HG02884 (cell line): Measurements from ENCODE around the gene MYBPC3.

ENCODE experiments used
- ATAC-seq: cut with Tn5 transposase; IDR thresholded peaks from one replicate; pipeline ENCODE4 v1.9.1; 2021; ENCODE audit warnings: mild to moderate bottlenecking, moderate library complexity; ENCODE audit not compliant: unreplicated experiment

The MYBPC3 gene

GRCh38 chr11:47352556-47352955 lies at the start of gene MYBPC3:
Gene MYBPC3, minus strand, starts transcription at chr11:47352702. Its CDS starts 55 bp downstream, at chr11:47352647.
- no peak for ATAC-seq

DNA sequence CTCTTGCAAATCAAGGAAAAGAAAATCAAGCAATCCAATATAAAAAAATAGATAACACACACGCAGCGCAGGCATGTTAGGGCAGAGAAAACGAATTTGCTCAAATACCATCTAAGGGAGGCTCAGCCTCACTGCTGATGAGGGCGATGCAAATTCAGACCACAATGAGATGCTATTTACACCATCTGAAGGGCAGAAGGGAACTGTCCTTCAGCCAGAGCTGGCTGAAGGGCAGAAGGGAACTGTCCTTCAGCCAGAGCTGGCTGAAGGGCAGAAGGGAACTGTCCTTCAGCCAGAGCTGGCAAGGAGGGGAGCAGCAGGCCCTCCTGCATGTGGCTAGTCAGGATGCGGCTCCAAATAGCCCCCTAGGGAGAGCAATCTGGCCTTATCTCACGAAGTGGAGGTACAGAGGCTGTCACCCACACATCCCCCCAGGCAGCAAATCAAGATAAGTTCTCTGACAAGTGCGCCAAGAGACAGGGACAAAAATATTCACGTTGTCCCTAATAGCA lies 48.3 kb upstream of the MYBPC3 start:
- peak; percentile 59 for ATAC-seq

- peak; percentile 27 for ATAC-seq
These were observed 47.6 kb upstream of the MYBPC3 start for GRCh38 chr11:47399860-47400767.

GRCh38 chr11:47398551-47398950 lies 46.0 kb upstream of the MYBPC3 start:
- ATAC-seq = no peak

DNA sequence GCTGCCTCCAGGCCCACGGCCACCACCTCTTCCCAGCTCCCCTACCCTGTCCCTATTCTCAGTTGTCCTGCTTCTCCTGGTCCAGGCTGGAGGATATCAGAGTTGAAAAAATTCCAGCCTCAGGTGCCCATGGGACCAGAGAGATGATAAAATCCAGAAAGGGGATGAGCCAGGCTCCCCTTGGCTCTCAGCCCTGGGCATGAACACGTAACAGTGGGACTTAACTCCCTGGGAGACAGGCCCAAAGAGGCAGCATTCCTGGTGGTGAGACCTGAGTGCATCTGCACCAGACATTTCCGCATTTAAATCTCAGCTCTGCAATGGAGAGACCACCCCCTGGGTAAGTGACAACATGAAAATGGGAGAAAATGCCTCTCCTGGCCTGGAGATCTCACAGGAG lies 45.5 kb upstream of the MYBPC3 start:
- ATAC-seq = no peak

GRCh38 chr11:47396049-47396320 lies 43.5 kb upstream of the MYBPC3 start:
- ATAC-seq = no peak

DNA sequence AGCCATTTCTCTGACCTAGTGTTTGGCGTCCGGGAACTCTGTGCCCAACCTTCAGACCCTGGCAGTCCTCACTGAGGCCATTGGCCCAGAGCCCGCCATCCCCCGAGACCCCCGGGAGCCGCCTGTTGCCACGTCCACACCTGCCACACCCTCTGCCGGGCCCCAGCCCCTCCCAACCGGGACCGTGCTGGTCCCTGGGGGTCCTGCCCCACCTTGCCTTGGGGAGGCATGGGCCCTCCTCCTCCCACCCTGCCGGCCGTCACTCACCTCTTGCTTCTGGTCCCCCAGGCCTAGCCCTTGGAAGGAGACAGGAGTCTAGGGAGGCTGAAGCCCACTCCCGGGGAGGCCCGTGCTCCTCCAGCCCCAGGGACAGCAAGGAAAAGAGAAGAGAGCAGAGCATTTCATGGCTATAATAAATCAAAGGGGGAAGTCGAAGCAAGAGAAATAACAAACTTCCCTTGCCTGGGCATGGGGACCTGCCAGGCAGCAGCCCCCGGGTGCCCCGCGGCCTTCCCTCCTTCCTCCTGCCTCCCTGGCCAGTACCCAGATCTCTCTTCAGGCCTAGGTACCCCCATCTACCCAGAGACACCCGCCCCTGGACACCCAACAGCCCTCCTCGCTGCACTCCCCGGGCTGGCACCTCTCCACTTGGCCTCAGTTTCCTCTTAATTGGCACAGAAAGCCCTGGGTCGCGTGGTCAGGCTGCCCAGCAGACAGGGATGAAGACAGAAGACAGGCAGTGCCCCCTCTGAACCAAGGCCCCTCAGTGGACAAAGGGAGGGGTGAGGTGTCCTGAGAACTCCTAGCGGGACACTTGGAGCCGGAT lies 42.9 kb upstream of the MYBPC3 start:
- ATAC-seq = no peak

DNA sequence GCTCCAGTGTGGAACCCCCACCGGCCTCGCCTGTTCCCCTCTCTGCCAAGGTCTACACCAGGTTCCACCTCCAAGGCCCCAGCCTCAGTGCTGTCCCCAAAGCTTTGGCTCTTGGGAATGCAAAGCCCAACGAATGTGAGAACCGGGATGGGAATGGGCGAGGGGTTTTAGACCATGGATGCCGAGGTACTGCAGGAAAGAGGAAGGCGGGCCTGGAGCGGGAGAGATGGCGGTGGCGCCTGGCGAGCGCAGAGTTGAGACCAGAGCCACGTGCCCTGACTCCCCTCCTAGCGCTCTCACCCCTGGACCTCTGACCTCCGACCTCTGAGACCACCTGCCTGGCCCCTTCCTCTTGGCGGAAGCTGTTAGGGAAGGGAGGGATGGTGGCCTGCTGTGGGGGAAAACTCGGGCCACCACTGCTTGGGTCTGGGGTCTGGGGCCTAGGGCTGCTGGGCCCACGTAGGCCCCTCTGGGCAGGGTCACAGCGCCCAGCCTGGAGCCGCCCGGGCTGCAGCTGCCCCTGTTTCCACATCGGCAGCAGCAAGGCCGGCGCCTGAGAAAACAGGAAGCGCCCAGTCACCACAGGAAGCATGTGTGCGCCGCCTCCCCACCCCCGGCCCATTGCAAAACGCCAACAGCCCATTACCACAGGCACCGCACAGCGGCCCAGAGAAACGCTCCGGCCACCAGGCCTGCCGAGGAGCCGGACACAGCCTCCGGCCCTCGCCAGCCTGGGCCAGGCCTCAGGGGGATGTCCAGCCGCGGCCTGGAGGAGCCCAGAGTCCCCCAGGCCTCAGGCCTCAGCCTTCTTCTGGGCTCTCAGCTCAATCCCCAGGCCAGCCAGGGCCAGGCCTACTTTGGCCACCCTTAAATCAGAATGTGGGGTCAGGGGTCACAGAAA lies 42.1 kb upstream of the MYBPC3 start:
- no peak for ATAC-seq

- no peak for ATAC-seq
These were observed 41.5 kb upstream of the MYBPC3 start for GRCh38 chr11:47394050-47394321.

DNA sequence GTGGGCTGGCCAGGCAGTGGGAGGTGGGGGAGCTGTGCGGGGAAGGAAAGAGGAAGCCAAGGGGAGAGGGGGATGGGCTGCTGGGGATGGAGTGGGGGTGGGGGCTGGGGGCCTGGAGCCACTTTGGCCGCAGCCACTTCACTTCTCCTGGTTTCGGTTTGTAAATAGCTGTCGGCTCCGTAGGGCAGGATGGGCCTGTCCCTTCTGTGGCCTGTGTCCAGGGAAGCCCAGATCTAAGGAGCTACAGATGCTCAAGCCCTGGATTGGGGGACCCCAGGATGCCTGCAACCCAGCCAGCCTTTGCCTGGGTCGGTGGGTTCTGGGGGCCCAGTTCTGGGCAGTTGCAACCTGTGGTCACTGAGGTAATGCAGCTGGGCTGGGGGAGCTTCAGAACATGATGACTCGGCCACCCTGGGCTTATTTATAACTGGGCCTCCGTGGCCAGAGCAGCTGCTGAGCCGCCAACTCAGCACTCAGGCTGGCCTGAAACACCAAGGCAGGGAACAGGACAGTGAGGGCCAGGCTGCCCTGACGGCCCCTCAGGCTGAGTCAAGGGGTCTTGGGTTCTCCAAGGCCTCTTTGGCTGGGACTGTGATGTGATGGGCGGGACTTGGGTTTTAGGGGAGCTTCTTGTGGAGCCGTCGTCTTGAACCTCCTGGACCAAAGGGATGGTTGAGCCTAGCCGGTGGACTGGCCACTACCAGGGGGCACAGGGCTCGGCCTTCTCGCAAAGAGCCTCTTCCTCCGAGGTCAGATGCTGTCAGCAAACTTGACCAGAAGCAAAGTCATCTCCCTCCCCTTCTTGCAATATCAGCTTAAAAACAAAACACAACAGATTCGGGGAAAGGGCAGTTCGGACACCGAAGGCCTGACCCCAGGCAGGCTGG lies 40.9 kb upstream of the MYBPC3 start:
- ATAC-seq = no peak

DNA sequence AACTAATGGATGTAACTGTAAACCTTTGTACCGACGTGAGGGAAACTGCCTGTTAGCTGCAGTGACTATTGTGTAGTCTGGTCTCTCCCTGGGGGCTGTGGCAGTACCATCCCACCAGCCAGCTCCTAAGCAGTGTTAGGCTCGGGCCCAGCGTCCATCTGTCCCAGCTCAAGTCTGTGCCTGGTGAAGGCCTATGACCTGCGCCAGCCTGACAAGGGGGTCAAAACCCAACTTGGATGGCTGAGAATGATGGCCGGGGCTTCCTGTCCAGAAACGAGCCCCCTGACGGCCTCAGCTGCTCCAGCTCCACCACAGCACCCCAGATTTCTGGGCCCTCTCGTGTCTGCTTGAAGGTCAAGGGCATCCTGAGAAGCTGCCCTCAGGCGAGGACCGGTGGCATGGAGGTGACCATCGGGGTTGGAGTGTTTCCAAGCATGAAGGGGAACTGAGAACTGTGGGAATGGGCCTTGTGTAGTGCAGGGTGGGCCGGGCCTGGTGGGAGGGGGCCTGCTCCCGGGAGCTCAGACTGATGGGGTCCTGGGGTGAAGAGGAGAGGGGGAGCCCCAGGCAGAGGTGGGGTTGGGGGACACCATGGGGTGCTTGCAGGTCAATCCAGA lies 40.2 kb upstream of the MYBPC3 start:
- no peak for ATAC-seq

DNA sequence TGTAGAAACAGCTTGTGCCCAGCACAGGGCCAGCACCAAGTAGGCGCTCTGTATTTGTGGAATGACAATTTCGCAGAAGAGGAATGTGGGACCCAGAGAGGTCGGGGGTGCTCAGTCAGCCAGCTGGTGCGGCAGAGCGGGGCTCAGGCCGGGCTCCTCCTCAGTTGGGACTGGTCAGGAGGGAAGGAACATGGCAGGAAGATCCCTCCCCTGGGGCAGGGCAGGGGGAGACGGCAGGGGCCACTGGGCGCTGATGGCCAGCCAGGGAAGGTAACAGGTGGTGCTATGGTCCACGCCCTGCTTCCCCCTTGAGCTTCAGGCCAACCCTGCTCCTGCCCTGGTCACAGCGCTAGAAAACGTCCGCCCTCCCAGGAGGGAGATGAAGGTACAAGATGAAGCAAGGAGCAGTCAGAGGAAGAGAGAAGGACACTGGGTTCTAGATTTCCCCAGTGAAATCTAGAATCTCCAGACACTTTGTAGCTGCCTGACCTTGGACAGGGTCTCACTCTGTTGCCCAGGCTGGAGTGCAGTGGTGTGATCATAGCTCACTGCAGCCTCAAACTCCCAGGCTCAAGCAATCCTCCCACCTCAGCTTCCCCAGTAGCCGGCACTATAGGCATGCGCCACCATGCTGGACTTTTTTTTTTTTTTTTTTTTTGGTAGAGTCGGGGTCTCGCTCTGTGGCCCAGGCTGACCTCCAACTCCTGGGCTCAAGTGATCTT lies 39.4 kb upstream of the MYBPC3 start:
- ATAC-seq = no peak

DNA sequence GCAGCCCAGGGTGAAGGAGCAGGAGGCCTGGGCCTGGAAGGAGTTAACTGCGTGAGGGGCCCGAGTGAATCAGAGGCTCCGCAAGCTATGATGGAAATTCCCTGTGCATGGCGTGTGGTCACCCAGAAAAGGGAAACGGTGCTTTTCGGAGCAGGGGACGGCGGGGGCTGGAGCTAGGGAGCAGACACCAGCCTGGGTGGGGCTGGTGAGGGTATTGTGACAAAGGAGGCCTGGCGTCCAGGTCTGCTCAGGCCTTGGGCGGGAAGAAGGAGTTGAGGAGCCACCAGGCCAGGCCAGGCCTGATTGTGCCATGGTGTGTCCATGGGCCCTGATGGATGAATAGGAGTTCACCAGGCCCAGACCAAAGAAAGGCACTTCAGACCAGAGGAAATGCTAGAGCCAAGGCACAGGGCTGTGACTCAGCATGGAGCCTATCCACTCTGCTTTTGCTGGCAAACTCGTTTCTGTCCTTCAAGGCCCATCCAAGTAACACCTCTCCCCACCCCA lies 38.6 kb upstream of the MYBPC3 start:
- ATAC-seq = no peak

DNA sequence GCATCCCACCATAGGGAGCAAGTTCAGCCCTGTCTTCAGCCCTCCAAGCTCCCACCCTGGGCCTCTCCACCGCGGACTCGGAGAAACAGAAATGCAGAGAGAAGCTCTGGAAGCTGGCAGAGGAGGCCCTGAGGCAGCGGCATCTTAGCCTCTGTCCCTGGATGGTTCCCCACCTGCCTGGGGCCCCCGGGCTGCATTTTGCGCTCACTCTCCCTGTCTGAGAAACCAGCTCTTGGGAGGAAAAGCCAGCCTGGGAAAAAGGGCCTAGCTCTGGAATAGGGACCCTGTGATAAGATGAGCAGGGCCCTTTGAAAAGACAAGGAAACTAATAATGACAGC lies 37.9 kb upstream of the MYBPC3 start:
- ATAC-seq = no peak

DNA sequence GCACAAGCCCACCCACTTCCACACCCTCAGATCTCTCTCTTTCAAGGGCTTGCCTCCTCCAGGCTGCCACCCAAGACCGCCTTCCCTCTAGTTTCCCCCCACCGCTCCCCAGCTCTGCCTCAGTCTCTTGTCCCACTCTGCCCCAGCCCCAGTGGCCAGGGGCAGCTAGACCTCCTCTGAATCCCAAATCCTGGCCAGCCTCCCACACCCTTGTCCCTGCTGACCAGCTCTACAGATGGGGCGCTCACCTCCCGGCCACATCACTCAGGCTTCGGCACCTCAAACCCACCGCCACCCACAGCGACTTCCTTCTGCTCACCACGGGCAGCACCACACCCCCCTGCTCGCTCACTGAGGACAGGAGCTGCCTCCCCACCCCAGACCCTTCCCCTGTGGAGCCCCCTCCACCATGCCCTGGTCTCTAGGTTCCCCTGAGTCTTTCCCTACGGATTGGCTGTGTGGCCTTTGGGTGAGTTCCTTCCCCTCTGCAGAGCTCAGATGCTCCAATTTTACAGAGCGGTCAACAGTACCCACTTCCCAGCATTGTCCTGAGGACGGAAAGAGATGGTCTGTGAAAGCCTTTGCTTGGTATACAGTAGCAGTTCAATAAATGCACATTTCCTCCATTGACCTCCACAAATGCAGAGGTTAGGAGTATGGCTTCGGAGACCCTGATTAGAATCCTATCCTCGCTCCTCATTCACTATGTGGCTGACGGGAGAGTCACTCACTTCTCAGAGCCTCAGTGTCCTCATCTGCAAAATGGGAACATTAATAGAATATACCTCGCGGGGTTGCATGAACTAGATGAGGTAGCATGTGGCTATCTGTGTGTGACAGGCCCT lies 37.3 kb upstream of the MYBPC3 start:
- no peak for ATAC-seq

DNA sequence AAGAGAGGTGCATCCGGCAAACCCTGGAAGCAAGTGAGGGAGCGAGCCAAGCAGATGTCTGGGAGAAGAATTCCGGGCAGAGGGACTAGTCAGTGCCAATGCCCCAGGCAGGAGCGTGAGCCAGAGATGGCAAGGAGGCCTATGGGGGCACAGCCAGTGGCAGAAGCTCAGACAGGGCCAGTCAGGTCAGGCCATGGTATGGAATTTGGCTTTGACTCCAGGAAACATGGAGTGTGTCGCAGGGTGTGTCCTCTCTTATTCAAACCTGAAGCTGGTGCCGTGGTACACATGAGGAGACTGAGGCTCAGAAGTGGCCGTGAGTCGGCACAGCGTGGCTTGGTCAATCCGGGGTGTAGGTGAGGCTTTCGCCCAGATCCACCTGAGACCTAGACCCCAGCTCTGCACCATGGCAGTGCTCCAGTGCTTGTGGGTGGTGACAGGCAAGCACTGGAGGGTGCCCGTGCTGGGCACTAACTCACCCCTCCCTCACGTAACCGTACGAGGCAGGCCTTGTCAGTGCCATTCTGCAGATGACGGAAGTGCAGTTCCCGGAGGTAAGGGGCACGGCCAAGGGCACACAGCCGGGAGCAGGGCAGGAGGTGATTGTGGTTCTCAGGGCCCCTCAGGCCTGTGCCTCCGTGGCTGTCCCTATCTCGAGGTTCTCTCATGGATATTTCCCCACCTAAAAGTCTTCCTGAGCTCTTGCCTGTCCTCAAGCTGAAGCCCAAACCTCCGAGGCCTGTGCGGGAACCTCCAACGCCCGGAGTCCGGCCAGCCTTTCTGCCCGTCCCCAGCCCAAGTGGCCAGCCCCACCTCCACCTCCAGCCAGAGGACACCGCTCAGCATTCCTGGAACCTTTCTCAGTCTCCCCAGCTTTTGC lies 36.4 kb upstream of the MYBPC3 start:
- no peak for ATAC-seq
